ENCODE data around the gene ADGRB3. TPM values are rescaled to one million over a fixed set of nuclear protein-coding genes. Genes with fewer than 3 reads are reported as not detected.

ADGRB3 gene
- total and polyA plus RNA-seq, 2 donors from 2014 or later = 0.26 to 2.2 TPM

GRCh38 chr6:68728159-68728979 is 93.3 kb downstream of the ADGRB3 start:
- TF ChIP-seq CTCF (IDR thresholded peaks at IDR 0.05; ENCODE audit: borderline replicate concordance, extremely low read depth, insufficient read depth) = no peak
- H3K27ac ChIP-seq (ENCODE audit: low read depth in 2 of 2, low read length in 2 of 2) = no peak overlapping the region
- H3K36me3 ChIP-seq (ENCODE audit: control insufficient read depth in 2 of 3, insufficient read depth in 3 of 3, low read length in 3 of 3) = no peaks in the 10 kb centered on the region
- H3K9me3 ChIP-seq (ENCODE audit: control insufficient read depth in 2 of 3, insufficient read depth in 1 of 3, low read length in 3 of 3) = no peaks in the 10 kb centered on the region
- intact Hi-C loops (cut with DNase I) = no loop called here
- H3K27me3 ChIP-seq (ENCODE audit: control insufficient read depth, insufficient read depth, low read length) = no peaks in the 10 kb centered on the region
- H3K4me1 ChIP-seq (ENCODE audit: control insufficient read depth in 2 of 3, insufficient read depth in 2 of 3, low read depth in 1 of 3, low read length in 3 of 3) = no peaks in the 10 kb centered on the region
- peak in 1 of 5 donors; percentile 48 for DNase-seq
- H3K4me3 ChIP-seq (ENCODE audit: low read length in 3 of 3) = no peak overlapping the region
- FAIRE-seq = no peak
- no peak overlapping the region for H3K9ac ChIP-seq (ENCODE audit: low read length in 3 of 3)

GRCh38 chr6:68729377-68729903 is 94.4 kb downstream of the ADGRB3 start:
- no peaks in the 10 kb centered on the region for H3K4me1 ChIP-seq (ENCODE audit: control insufficient read depth in 2 of 3, insufficient read depth in 2 of 3, low read depth in 1 of 3, low read length in 3 of 3)
- intact Hi-C loops (cut with DNase I) = no loop called here
- FAIRE-seq = no peak

GRCh38 chr6:68730291-68731054 is 95.4 kb downstream of the ADGRB3 start:
- H3K27me3 ChIP-seq (ENCODE audit: control insufficient read depth, insufficient read depth, low read length) = no peaks in the 10 kb centered on the region
- FAIRE-seq = no peak
- H3K4me3 ChIP-seq (ENCODE audit: low read length in 3 of 3) = no peak overlapping the region
- no peaks in the 10 kb centered on the region for H3K36me3 ChIP-seq (ENCODE audit: control insufficient read depth in 2 of 3, insufficient read depth in 3 of 3, low read length in 3 of 3)
- no peak overlapping the region for H3K9ac ChIP-seq (ENCODE audit: low read length in 3 of 3)
- H3K4me1 ChIP-seq (ENCODE audit: control insufficient read depth in 2 of 3, insufficient read depth in 2 of 3, low read depth in 1 of 3, low read length in 3 of 3) = no peaks in the 10 kb centered on the region
- no peaks in the 10 kb centered on the region for H3K9me3 ChIP-seq (ENCODE audit: control insufficient read depth in 2 of 3, insufficient read depth in 1 of 3, low read length in 3 of 3)
- intact Hi-C loops (cut with DNase I) = no loop called here
- no peak for TF ChIP-seq CTCF (IDR thresholded peaks at IDR 0.05; ENCODE audit: borderline replicate concordance, extremely low read depth, insufficient read depth)
- H3K27ac ChIP-seq (ENCODE audit: low read depth in 2 of 2, low read length in 2 of 2) = no peak overlapping the region
- peak in 1 of 5 donors; percentile 19 for DNase-seq

More at GRCh38 chr6:68729377-68729903, 94.4 kb downstream of the ADGRB3 start:
- no peak for DNase-seq
- Histone ChIP-seq H3K36me3 (ENCODE audit: control insufficient read depth in 2 of 3, insufficient read depth in 3 of 3, low read length in 3 of 3) (no peaks in the 10 kb centered on the region), H3K9ac (ENCODE audit: low read length in 3 of 3) (no peak overlapping the region), H3K27me3 (ENCODE audit: control insufficient read depth, insufficient read depth, low read length) (no peaks in the 10 kb centered on the region), H3K27ac (ENCODE audit: low read depth in 2 of 2, low read length in 2 of 2) (no peak overlapping the region), H3K4me3 (ENCODE audit: low read length in 3 of 3) (no peak overlapping the region), H3K9me3 (ENCODE audit: control insufficient read depth in 2 of 3, insufficient read depth in 1 of 3, low read length in 3 of 3) (no peaks in the 10 kb centered on the region)
- no peak for TF ChIP-seq CTCF (IDR thresholded peaks at IDR 0.05; ENCODE audit: borderline replicate concordance, extremely low read depth, insufficient read depth)

All from kidney (tissue), 14 donors.